Measurements from ENCODE around the gene SYNE2. TPM values are rescaled to one million over a fixed set of nuclear protein-coding genes. Genes with fewer than 3 reads are reported as not detected.
"Not testable (repeated sequence)": the region's sequence is repeated elsewhere in the genome, so short reads cannot be mapped to it uniquely, and the experiment has no call there.

SYNE2 gene
- polyA plus RNA-seq, 2 donors: 48.5 to 76.2 TPM

DNA sequence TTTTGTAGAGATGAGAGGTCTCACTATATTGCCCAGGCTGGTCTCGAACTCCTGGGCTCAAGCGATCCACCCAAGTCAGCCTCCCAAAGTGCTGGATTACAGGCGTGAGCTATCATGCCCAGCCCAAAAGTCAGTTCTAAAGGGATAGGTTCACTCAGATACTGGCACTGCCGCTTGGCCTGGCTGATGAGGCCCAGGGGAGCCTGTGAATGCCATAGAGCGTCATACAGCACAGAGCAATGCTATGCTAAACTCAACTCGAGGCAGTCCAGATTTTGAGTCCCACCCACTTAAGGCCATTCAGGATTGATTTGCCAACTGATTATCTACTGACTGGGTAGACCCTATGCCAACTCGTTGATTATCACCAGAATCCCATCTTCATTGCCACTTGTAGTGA, 262.0 kb downstream of the SYNE2 start:
- H3K4me1 ChIP-seq (ENCODE audit: control insufficient read depth in 2 of 2, insufficient read depth in 2 of 2, low read length in 1 of 2): peaks cover 2% of the 10 kb centered on the region in 2 donors

DNA sequence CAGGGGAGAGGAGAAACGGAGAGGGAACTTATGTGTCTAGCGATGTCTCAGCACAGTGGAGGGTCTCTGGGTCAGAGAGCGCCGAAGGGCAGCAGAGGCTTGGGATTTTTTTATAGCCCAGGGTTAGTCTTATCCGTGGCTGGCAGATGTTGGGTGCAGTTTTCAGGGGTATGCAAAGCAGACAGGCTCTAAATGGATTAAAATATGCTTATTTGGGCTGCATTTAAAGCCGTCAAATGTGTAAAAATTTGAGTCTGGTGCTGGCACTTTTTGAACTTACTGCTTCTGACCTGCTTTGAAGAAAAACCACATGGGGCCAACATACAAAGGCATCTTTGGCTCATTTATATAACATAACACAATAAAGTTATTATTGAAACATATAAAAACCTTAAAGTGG, 262.6 kb downstream of the SYNE2 start:
- Histone ChIP-seq H3K9me3 (ENCODE audit: control insufficient read depth in 2 of 2, insufficient read depth in 1 of 2, low read depth in 1 of 2, low read length in 1 of 2) (no peaks in the 10 kb centered on the region), H3K36me3 (ENCODE audit: control insufficient read depth in 2 of 2, insufficient read depth in 2 of 2, low read length in 1 of 2) (peaks cover 0 to 4% of the 10 kb centered on the region in 2 donors), H3K4me1 (ENCODE audit: control insufficient read depth in 2 of 2, insufficient read depth in 2 of 2, low read length in 1 of 2) (peaks cover 2% of the 10 kb centered on the region in 2 donors), H3K27ac (ENCODE audit: low read depth in 2 of 2, low read length in 1 of 2) (no peak overlapping the region), H3K4me3 (ENCODE audit: low read depth in 1 of 2, low read length in 2 of 2) (no peak overlapping the region), H3K27me3 (ENCODE audit: control insufficient read depth in 1 of 2, insufficient read depth in 2 of 2, low read length in 2 of 2) (no peaks in the 10 kb centered on the region)
- 90 to 91% methylated on average over 6 of the region's 6 CpGs for whole genome bisulfite sequencing, 2 donors

More for the DNA sequence above, 262.0 kb downstream of the SYNE2 start:
- Histone ChIP-seq H3K9me3 (ENCODE audit: control insufficient read depth in 2 of 2, insufficient read depth in 1 of 2, low read depth in 1 of 2, low read length in 1 of 2) (no peaks in the 10 kb centered on the region), H3K27ac (ENCODE audit: low read depth in 2 of 2, low read length in 1 of 2) (peak overlapping the region in 1 of 2 donors; percentile 56), H3K4me3 (ENCODE audit: low read depth in 1 of 2, low read length in 2 of 2) (no peak overlapping the region), H3K27me3 (ENCODE audit: control insufficient read depth in 1 of 2, insufficient read depth in 2 of 2, low read length in 2 of 2) (no peaks in the 10 kb centered on the region), H3K36me3 (ENCODE audit: control insufficient read depth in 2 of 2, insufficient read depth in 2 of 2, low read length in 1 of 2) (peaks cover 0 to 4% of the 10 kb centered on the region in 2 donors)
- WGBS, 2 donors: 85 to 92% methylated on average over 7 of the region's 7 CpGs

DNA sequence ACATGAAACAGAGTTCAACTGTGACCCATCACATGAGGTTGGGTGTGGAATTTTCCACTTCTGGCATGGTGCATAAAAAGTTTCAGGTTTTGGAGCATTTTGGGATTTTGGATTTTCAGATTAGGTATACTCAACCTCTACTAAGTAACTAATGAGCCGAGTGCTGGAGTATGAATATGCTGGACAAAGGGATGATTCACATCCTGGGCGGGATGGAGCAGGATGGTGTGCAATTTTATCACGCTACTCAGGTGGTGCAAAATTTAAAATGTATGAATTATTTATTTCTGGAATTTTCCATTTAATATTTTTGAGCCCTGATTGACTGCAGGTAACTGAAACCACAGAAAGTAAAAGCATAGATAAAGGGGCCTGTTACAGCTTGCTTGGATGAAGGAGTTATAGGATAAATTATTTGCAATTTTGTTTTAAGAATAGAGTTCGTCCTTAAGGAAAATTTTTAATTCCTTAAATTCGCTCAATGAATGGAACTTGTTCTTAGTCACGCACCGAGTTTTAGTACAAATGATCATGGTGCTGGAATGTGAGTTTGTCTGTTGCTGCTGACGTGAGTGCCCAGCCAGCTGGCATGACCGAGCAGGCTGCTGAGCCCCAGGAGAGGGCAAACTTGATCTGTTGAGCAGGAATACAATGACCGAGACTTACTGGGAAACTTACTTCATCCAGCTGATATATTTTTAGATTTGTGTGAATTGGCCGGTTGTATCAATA, 265.0 kb downstream of the SYNE2 start:
- peak overlapping the region; percentile 79 to 82 for H3K27ac ChIP-seq (ENCODE audit: low read depth in 2 of 2, low read length in 1 of 2)
- H3K9me3 ChIP-seq (ENCODE audit: control insufficient read depth in 2 of 2, insufficient read depth in 1 of 2, low read depth in 1 of 2, low read length in 1 of 2): no peaks in the 10 kb centered on the region
- H3K4me3 ChIP-seq (ENCODE audit: low read depth in 1 of 2, low read length in 2 of 2): no peak overlapping the region
- H3K36me3 ChIP-seq (ENCODE audit: control insufficient read depth in 2 of 2, insufficient read depth in 2 of 2, low read length in 1 of 2): peaks cover 5% of the 10 kb centered on the region in 2 donors
- peaks cover 2% of the 10 kb centered on the region in 2 donors for H3K4me1 ChIP-seq (ENCODE audit: control insufficient read depth in 2 of 2, insufficient read depth in 2 of 2, low read length in 1 of 2)
- no peaks in the 10 kb centered on the region for H3K27me3 ChIP-seq (ENCODE audit: control insufficient read depth in 1 of 2, insufficient read depth in 2 of 2, low read length in 2 of 2)
- WGBS, 2 donors: 43 to 54% methylated on average over 11 of the region's 11 CpGs

DNA sequence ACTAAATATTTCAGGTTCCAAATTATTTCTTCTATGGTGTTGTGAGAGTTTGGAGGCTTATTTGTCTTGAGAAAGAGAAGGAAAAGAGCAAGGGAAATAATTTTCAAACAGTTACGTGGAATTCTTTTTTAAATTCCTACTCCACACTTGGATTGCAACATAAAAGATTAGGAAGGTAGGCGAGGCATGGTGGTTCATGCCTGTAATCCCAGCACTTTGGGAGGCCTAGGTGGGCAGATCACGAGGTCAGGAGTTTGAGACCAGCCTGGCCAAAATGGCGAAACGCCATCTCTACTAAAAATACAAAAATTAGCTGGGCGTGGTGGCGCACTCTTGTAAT, 265.6 kb downstream of the SYNE2 start:
- not testable (repeated sequence) for H3K36me3 ChIP-seq (ENCODE audit: control insufficient read depth in 2 of 2, insufficient read depth in 2 of 2, low read length in 1 of 2)

DNA sequence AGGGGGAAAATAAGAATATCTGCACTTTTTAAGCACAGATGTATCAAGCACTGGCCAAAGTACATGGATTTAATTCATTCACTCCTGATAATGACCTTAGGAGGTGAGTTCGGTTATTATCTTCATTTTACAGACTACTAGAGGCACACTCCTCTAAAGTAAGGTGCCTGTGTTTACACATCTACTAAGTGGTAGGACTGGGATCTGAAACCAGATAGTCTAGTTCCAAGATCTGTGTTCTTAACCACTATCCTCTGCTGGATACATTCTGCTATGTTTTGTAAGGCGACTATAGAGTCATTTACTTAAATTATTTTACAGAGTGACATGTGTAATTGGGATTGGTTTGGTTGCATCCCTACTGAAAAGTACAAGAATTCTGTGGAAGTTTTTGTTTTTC, 266.1 kb downstream of the SYNE2 start:
- no peaks in the 10 kb centered on the region for H3K27me3 ChIP-seq (ENCODE audit: control insufficient read depth in 1 of 2, insufficient read depth in 2 of 2, low read length in 2 of 2)
- WGBS, 2 donors: 55 to 71% methylated on average over 2 of the region's 2 CpGs
- H3K9me3 ChIP-seq (ENCODE audit: control insufficient read depth in 2 of 2, insufficient read depth in 1 of 2, low read depth in 1 of 2, low read length in 1 of 2): no peaks in the 10 kb centered on the region
- no peaks in the 10 kb centered on the region for H3K4me1 ChIP-seq (ENCODE audit: control insufficient read depth in 2 of 2, insufficient read depth in 2 of 2, low read length in 1 of 2)
- no peak overlapping the region for H3K4me3 ChIP-seq (ENCODE audit: low read depth in 1 of 2, low read length in 2 of 2)
- peaks cover 5 to 9% of the 10 kb centered on the region in 2 donors for H3K36me3 ChIP-seq (ENCODE audit: control insufficient read depth in 2 of 2, insufficient read depth in 2 of 2, low read length in 1 of 2)
- peak overlapping the region; percentile 73 to 82 for H3K27ac ChIP-seq (ENCODE audit: low read depth in 2 of 2, low read length in 1 of 2)

More for the DNA sequence above, 265.6 kb downstream of the SYNE2 start:
- not testable (repeated sequence) for H3K4me1 ChIP-seq (ENCODE audit: control insufficient read depth in 2 of 2, insufficient read depth in 2 of 2, low read length in 1 of 2); H3K9me3 ChIP-seq (ENCODE audit: control insufficient read depth in 2 of 2, insufficient read depth in 1 of 2, low read depth in 1 of 2, low read length in 1 of 2); H3K4me3 ChIP-seq (ENCODE audit: low read depth in 1 of 2, low read length in 2 of 2); H3K27me3 ChIP-seq (ENCODE audit: control insufficient read depth in 1 of 2, insufficient read depth in 2 of 2, low read length in 2 of 2)
- 65 to 68% methylated on average over 7 of the region's 7 CpGs for WGBS, 2 donors
- peak overlapping the region; percentile 73 to 82 for H3K27ac ChIP-seq (ENCODE audit: low read depth in 2 of 2, low read length in 1 of 2)

DNA sequence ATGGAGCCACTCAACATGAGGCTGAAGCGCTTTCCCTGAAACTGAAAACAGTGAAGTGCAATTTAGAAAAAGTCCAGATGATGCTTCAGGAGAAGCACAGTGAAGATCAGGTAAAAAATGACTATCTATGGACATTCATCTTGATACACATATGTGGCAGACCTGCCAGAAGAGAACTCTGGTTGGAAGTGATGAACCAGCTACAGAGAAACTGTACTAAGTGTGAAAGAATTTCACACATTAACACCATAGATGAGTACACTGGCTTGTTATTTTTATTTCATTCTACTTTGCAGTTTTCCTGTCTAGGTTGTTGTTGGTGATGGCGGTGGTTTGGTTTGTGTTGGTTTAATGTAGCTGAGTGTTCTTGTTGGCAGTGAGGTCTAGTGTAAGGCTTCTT, 266.7 kb downstream of the SYNE2 start:
- Histone ChIP-seq H3K27ac (ENCODE audit: low read depth in 2 of 2, low read length in 1 of 2) (no peak overlapping the region), H3K4me3 (ENCODE audit: low read depth in 1 of 2, low read length in 2 of 2) (no peak overlapping the region), H3K4me1 (ENCODE audit: control insufficient read depth in 2 of 2, insufficient read depth in 2 of 2, low read length in 1 of 2) (no peaks in the 10 kb centered on the region), H3K27me3 (ENCODE audit: control insufficient read depth in 1 of 2, insufficient read depth in 2 of 2, low read length in 2 of 2) (no peaks in the 10 kb centered on the region), H3K9me3 (ENCODE audit: control insufficient read depth in 2 of 2, insufficient read depth in 1 of 2, low read depth in 1 of 2, low read length in 1 of 2) (no peaks in the 10 kb centered on the region), H3K36me3 (ENCODE audit: control insufficient read depth in 2 of 2, insufficient read depth in 2 of 2, low read length in 1 of 2) (peaks cover 5 to 9% of the 10 kb centered on the region in 2 donors)
- 95 to 97% methylated on average over 2 of the region's 2 CpGs for WGBS, 2 donors

DNA sequence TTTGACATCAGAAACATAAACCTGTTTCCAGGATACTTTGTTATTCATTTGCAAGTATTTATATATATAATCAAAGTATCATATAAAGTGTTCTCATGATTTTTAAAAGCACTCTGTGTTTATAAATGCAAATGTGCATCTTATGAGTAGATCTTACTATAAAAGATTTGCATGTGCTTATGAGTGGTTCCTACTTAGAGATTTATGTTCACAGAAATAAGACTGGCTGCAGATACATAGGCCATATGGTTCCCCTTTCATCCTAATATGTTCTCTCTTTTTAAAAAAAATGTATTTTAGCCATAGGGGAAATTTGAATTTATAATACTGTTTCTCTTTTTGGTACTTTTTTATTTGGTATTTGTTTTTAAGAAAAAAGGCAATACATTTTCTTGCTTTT, 267.2 kb downstream of the SYNE2 start:
- H3K9me3 ChIP-seq (ENCODE audit: control insufficient read depth in 2 of 2, insufficient read depth in 1 of 2, low read depth in 1 of 2, low read length in 1 of 2): no peaks in the 10 kb centered on the region
- no peaks in the 10 kb centered on the region for H3K27me3 ChIP-seq (ENCODE audit: control insufficient read depth in 1 of 2, insufficient read depth in 2 of 2, low read length in 2 of 2)
- no peaks in the 10 kb centered on the region for H3K4me1 ChIP-seq (ENCODE audit: control insufficient read depth in 2 of 2, insufficient read depth in 2 of 2, low read length in 1 of 2)
- H3K27ac ChIP-seq (ENCODE audit: low read depth in 2 of 2, low read length in 1 of 2): no peak overlapping the region
- peaks cover 5 to 6% of the 10 kb centered on the region in 2 donors for H3K36me3 ChIP-seq (ENCODE audit: control insufficient read depth in 2 of 2, insufficient read depth in 2 of 2, low read length in 1 of 2)
- no peak overlapping the region for H3K4me3 ChIP-seq (ENCODE audit: low read depth in 1 of 2, low read length in 2 of 2)

DNA sequence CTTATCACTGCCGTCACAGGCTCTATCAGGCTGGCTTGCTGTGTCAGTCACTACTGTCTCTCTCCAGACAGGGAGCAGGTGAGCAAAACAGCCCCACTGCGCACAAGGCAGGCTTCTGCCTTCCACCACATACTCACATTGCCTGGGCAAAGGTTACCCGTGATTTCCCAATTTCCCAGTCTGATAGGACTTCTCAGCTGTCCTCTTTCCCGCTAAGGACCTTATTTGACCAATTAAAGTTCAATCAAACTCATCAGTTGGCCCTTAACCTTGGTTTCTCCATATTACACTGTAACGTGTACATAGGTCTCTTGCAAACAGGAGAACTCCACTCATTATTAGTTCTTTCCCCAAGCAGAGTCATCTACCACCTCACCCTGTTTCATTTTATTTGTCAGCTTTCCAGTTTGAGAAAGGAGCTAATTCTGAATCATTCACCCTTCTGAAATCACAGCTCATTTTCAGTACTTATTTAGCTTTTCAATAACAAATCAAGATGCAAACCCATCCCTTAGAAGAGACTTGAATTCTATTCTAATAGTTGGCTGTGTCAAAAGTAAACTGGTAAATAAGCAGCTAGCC, 270.5 kb downstream of the SYNE2 start:
- Histone ChIP-seq H3K27ac (ENCODE audit: low read depth in 2 of 2, low read length in 1 of 2) (no peak overlapping the region), H3K27me3 (ENCODE audit: control insufficient read depth in 1 of 2, insufficient read depth in 2 of 2, low read length in 2 of 2) (no peaks in the 10 kb centered on the region), H3K9me3 (ENCODE audit: control insufficient read depth in 2 of 2, insufficient read depth in 1 of 2, low read depth in 1 of 2, low read length in 1 of 2) (no peaks in the 10 kb centered on the region), H3K4me3 (ENCODE audit: low read depth in 1 of 2, low read length in 2 of 2) (no peak overlapping the region), H3K4me1 (ENCODE audit: control insufficient read depth in 2 of 2, insufficient read depth in 2 of 2, low read length in 1 of 2) (no peaks in the 10 kb centered on the region), H3K36me3 (ENCODE audit: control insufficient read depth in 2 of 2, insufficient read depth in 2 of 2, low read length in 1 of 2) (peaks cover 15 to 22% of the 10 kb centered on the region in 2 donors)
- 87 to 95% methylated on average over 5 of the region's 5 CpGs for WGBS, 2 donors

DNA sequence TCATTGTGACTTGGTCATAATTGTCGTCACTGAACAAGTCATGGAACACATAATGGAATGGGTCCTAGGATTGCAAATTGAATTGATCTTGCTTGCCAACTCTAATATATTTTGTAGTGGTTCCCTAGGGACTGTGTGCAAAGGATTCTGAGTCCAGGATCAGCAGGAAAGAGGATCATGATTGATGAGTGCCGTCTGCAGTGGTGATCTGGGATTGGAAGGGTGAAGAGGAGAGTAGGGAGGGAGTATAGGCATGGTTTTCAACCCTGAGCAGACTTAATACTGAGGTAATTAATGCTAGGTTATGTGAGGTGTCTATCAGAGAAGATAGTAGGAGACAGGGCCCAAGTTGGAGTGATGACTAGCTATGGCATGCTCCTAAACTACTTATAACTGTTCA, 272.5 kb downstream of the SYNE2 start:
- peaks cover 20 to 29% of the 10 kb centered on the region in 2 donors for H3K36me3 ChIP-seq (ENCODE audit: control insufficient read depth in 2 of 2, insufficient read depth in 2 of 2, low read length in 1 of 2)
- WGBS, 2 donors: 87 to 94% methylated on average over 2 of the region's 2 CpGs
- no peaks in the 10 kb centered on the region for H3K9me3 ChIP-seq (ENCODE audit: control insufficient read depth in 2 of 2, insufficient read depth in 1 of 2, low read depth in 1 of 2, low read length in 1 of 2)
- H3K27me3 ChIP-seq (ENCODE audit: control insufficient read depth in 1 of 2, insufficient read depth in 2 of 2, low read length in 2 of 2): no peaks in the 10 kb centered on the region
- H3K4me3 ChIP-seq (ENCODE audit: low read depth in 1 of 2, low read length in 2 of 2): no peak overlapping the region
- H3K4me1 ChIP-seq (ENCODE audit: control insufficient read depth in 2 of 2, insufficient read depth in 2 of 2, low read length in 1 of 2): no peaks in the 10 kb centered on the region
- H3K27ac ChIP-seq (ENCODE audit: low read depth in 2 of 2, low read length in 1 of 2): no peak overlapping the region

DNA sequence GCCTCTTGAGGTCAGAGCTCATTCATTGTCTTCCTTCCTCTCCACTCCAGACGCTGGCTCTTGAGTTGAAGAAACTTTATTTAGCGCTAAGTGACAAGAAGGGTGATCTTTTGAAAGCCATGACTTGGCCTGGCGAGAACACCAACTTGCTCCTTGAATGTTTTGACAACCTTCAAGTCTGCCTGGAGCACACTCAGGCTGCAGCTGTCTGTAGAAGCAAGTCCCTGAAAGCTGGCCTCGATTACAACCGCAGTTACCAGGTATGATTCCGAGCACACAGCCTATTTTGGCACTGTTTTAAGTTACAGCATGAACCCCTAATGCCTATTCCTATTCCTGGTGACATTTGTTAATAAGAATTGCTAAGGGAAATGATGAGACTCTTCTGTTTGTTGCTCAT, 273.7 kb downstream of the SYNE2 start:
- no peaks in the 10 kb centered on the region for H3K4me1 ChIP-seq (ENCODE audit: control insufficient read depth in 2 of 2, insufficient read depth in 2 of 2, low read length in 1 of 2)
- H3K27ac ChIP-seq (ENCODE audit: low read depth in 2 of 2, low read length in 1 of 2): no peak overlapping the region
- H3K9me3 ChIP-seq (ENCODE audit: control insufficient read depth in 2 of 2, insufficient read depth in 1 of 2, low read depth in 1 of 2, low read length in 1 of 2): no peaks in the 10 kb centered on the region
- peaks cover 23 to 29% of the 10 kb centered on the region in 2 donors for H3K36me3 ChIP-seq (ENCODE audit: control insufficient read depth in 2 of 2, insufficient read depth in 2 of 2, low read length in 1 of 2)
- 94 to 95% methylated on average over 6 of the region's 6 CpGs for WGBS, 2 donors
- no peaks in the 10 kb centered on the region for H3K27me3 ChIP-seq (ENCODE audit: control insufficient read depth in 1 of 2, insufficient read depth in 2 of 2, low read length in 2 of 2)
- H3K4me3 ChIP-seq (ENCODE audit: low read depth in 1 of 2, low read length in 2 of 2): no peak overlapping the region
